GM21619 (cell line): ENCODE data around the gene TKFC.
"Not testable (repeated sequence)": the region's sequence is repeated elsewhere in the genome, so short reads cannot be mapped to it uniquely, and the experiment has no call there.

Source experiments
- ATAC-seq: cut with Tn5 transposase; IDR thresholded peaks from one replicate; pipeline ENCODE4 v1.9.1; 2021; ENCODE audit not compliant: unreplicated experiment

The TKFC gene

GRCh38 chr11:61364012-61364675 lies 31.1 kb downstream of the TKFC start:
- ATAC-seq, result no peak

GRCh38 chr11:61367406-61367805 lies 34.4 kb downstream of the TKFC start:
- no peak for ATAC-seq

- ATAC-seq, result no peak
Measured at GRCh38 chr11:61368646-61369045, 35.6 kb downstream of the TKFC start.

- ATAC-seq, result no peak
Measured at GRCh38 chr11:61369372-61370348, 36.6 kb downstream of the TKFC start.

GRCh38 chr11:61370349-61371005 lies 37.4 kb downstream of the TKFC start:
- ATAC-seq, result no peak

- no peak for ATAC-seq
Measured at GRCh38 chr11:61372659-61373420, 39.8 kb downstream of the TKFC start.

- no peak for ATAC-seq
Measured at GRCh38 chr11:61375761-61376108, 42.7 kb downstream of the TKFC start.

GRCh38 chr11:61377461-61378160 lies 44.6 kb downstream of the TKFC start:
- ATAC-seq, result no peak

- ATAC-seq, result no peak
Measured at GRCh38 chr11:61378713-61379313, 45.8 kb downstream of the TKFC start.

- ATAC-seq, result no peak
Measured at GRCh38 chr11:61380884-61381283, 47.9 kb downstream of the TKFC start.

- not testable (repeated sequence) for ATAC-seq
Measured at GRCh38 chr11:61383859-61384258, 50.8 kb downstream of the TKFC start.

- ATAC-seq, result no peak
Measured at GRCh38 chr11:61384271-61385242, 51.5 kb downstream of the TKFC start.

GRCh38 chr11:61390161-61390560 lies 57.1 kb downstream of the TKFC start:
- no peak for ATAC-seq

- no peak for ATAC-seq
Measured at GRCh38 chr11:61392981-61393595, 60.1 kb downstream of the TKFC start.
